Ishikawa (cell line): ENCODE data around the gene TFR2.

Source experiments
- CEBPB ChIP-seq: IDR thresholded peaks from 2 replicates; pipeline ENCODE4 v1.6.1; 2012
- CREB1 ChIP-seq: IDR thresholded peaks from 2 replicates; pipeline ENCODE4 v1.6.1; 2012; ENCODE audit warnings: low read depth
- EGR1 ChIP-seq: IDR thresholded peaks from 2 replicates; pipeline ENCODE4 v1.6.1; 2012
- EP300 ChIP-seq: IDR thresholded peaks from 2 replicates; pipeline ENCODE4 v1.6.1; 2012; ENCODE audit warnings: borderline replicate concordance
- FOXM1 ChIP-seq: IDR thresholded peaks from 2 replicates; pipeline ENCODE4 v1.6.1; 2012; ENCODE audit warnings: low read depth, borderline replicate concordance
- MAX ChIP-seq: IDR thresholded peaks from 2 replicates; pipeline ENCODE4 v1.6.1; 2012
- NFIC ChIP-seq: IDR thresholded peaks from 2 replicates; pipeline ENCODE4 v1.6.1; 2012
- RAD21 ChIP-seq: IDR thresholded peaks from 2 replicates; pipeline ENCODE4 v1.6.1; 2012; ENCODE audit warnings: low read depth
- REST ChIP-seq: IDR thresholded peaks from 2 replicates; pipeline ENCODE4 v1.6.1; 2012; ENCODE audit warnings: low read depth, mild to moderate bottlenecking
- TAF1 ChIP-seq: IDR thresholded peaks from 2 replicates; pipeline ENCODE4 v1.6.1; 2012; ENCODE audit warnings: low read depth, mild to moderate bottlenecking
- TEAD4 ChIP-seq: IDR thresholded peaks from 2 replicates; pipeline ENCODE4 v1.6.1; 2012
- USF1 ChIP-seq: IDR thresholded peaks from 2 replicates; pipeline ENCODE4 v1.6.1; 2012
- YY1 ChIP-seq: IDR thresholded peaks from 2 replicates; pipeline ENCODE4 v1.6.1; 2012; ENCODE audit warnings: low read depth
- ZBTB7A ChIP-seq: IDR thresholded peaks from 2 replicates; pipeline ENCODE4 v1.6.1; 2012; ENCODE audit warnings: low read depth

DNA sequence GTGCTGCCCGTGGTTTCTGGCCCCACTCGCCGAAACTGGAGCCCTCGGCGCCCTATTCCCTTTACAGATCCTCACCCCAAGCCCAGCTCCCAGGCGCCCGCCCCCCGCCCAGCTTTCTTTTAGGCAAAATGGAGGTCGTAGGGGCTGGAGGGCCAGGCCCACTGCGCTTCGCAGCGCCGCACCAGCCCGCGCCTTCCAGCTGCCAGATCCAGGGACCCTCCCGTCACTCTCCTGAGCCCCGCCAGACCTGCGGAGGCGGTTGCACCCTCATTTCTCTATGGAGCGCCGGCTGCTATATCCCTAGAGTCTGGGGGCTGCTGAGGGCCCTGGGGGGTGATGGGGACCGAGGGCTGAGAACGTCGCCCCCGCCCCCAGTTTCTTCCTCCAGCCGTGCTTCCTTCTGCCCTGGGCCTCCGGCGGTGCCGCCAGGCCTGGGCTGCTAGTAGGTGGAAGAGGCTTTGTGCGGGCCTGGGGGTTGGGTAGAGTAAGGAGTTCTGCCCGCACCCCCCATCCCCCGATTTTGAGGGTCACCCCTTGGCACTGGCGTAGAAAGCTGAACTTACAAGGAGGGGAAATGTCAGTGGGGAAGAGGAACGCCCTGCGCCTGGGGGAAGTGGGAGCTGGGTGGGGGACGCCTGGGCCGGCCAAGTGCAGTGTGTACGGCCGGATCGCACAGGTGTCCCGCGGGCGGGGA, 33.2 kb upstream of the TFR2 start:
- TF ChIP-seq MAX = no peak
- TF ChIP-seq USF1 = no peak
- TF ChIP-seq TAF1 = no peak; the same call in 1 of the 2 replicates
- no peak for TF ChIP-seq CEBPB
- no peak for TF ChIP-seq NFIC
- TF ChIP-seq EP300 = no peak
- TF ChIP-seq EGR1 = no peak
- TF ChIP-seq RAD21 = no peak
- TF ChIP-seq YY1 = no peak
- TF ChIP-seq REST = no peak
- TF ChIP-seq FOXM1 = no peak
- TF ChIP-seq CREB1 = no peak
- TF ChIP-seq TEAD4 = no peak
- peak; percentile 52; the same call in 1 of the 2 replicates for TF ChIP-seq ZBTB7A
